ENCODE measurements around the gene NGDN.
A peak's percentile ranks its signal among the peaks of the same experiment; 100 is the strongest.

NGDN gene

DNA sequence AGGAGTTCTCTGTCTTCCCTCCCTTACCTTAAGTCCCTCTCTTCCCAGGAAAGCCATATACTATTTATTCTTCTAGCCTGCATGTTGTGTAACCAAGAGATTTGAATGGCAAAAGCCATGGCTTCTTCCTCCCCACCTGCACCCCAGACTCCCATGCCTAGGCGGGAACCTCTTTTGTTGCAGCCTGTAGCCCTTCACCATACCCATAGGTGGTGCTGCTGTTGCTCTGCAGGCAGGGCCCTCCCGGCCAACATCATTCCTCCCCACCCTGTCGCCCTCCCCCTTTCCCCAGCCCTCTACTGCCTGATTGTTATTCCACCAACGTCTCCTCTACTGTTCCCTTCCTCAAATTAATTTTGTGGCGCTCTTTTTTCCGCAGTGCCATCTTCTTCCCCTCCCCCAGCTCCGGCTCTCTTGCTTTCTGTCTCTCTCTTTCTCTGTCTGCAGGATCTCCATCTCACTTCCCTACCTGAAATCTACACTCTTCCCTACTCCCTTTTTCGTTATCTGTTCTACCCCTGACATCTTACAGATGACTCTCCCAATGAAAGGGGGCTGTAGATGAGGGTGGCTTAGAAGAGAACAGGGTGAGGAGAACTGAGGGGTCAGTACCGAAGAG, 13.8 kb downstream of the NGDN start:
- no peak overlapping the region for H3K27ac ChIP-seq
- ChIA-PET CTCF (interaction anchor here (1.0 kb wide), 1 partner anchor 76 kb away, joined by 4 read pairs; no protein-coding TSS in a partner anchor), POLR2A (ENCODE audit: low non-redundant PET) (no interaction called here)
- DNase-seq (ENCODE audit: low spot score): no peak
- TF ChIP-seq, protein P1, sequence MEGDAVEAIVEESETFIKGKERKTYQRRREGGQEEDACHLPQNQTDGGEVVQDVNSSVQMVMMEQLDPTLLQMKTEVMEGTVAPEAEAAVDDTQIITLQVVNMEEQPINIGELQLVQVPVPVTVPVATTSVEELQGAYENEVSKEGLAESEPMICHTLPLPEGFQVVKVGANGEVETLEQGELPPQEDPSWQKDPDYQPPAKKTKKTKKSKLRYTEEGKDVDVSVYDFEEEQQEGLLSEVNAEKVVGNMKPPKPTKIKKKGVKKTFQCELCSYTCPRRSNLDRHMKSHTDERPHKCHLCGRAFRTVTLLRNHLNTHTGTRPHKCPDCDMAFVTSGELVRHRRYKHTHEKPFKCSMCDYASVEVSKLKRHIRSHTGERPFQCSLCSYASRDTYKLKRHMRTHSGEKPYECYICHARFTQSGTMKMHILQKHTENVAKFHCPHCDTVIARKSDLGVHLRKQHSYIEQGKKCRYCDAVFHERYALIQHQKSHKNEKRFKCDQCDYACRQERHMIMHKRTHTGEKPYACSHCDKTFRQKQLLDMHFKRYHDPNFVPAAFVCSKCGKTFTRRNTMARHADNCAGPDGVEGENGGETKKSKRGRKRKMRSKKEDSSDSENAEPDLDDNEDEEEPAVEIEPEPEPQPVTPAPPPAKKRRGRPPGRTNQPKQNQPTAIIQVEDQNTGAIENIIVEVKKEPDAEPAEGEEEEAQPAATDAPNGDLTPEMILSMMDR (conservative IDR thresholded peaks at IDR 0.05; ENCODE audit: low read depth): 0 out of 2 replicates have a peak, but pooled peaks have one; percentile 12

DNA sequence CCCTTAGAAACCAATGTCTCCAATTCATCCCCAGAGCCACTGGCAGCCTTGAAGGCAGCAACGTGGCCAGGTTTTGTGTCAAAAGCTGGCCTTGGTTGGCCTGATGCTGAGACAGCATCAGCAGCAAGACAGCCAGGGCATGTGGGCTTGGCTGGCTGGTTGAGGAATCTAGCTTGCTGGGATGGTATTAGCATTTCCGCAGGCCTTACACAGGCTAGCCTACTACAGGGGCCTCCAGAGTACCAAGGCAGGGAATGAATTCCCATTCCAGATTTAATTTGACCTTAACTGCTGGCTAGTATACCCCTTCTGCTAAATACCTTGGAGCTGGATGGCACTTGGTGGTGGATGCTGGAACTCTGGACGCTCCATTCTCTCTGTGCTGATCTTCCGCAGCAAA, 15.8 kb downstream of the NGDN start:
- ChIA-PET POLR2A (ENCODE audit: low non-redundant PET) (no interaction called here), CTCF (interaction anchor here (0.5 to 0.6 kb wide), 3 partner anchors 13 to 194 kb away, joined by 3 read pairs; no protein-coding TSS in a partner anchor)
- DNase-seq (ENCODE audit: low spot score): no peak
- TF ChIP-seq, protein P1 (conservative IDR thresholded peaks at IDR 0.05; ENCODE audit: low read depth): no peak
- no peak overlapping the region for H3K27ac ChIP-seq

DNA sequence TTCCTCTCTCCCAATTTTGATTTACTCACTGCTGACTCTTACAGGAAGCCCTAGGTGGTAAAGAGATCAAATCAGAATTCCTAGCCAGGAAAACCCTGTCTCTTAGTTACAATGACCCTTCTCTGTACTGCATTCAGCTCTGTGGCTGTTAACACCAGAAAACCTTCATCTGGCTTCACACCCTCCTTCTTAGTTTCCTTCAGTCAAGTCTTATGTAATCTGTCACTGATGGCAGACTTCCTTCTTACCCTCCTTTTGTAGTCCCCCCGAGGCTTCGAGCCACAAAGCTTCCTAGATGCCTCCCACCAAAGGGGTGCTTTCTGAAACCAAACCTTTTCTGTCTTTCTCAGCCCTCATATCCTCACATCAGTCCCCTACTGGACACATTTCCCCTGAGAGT, 16.5 kb downstream of the NGDN start:
- H3K27ac ChIP-seq: no peak overlapping the region
- TF ChIP-seq, protein P1 (conservative IDR thresholded peaks at IDR 0.05; ENCODE audit: low read depth): no peak
- CTCF ChIA-PET: no interaction called here
- DNase-seq (ENCODE audit: low spot score): no peak
- POLR2A ChIA-PET (ENCODE audit: low non-redundant PET): no interaction called here

DNA sequence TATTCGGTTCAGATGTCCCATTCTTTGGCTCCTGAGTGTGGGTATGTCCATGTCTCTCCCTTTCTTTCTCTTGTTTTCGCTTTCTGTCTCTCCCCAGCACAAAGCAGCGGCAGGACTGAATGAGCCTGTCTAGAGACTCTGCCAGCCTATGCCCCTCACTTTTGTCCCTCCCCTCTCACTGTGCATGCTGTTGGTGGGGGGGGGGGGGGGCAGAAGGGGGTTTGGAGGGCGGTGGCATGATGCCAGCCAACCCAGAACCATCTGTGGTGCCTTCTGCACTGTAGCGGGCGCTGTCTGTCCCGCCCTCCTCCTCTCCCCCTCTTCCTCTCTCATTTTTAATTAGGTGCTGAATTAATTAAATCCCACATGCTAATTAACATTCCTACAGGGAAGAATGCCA, 17.7 kb downstream of the NGDN start:
- ChIA-PET CTCF (no interaction called here), POLR2A (ENCODE audit: low non-redundant PET) (no interaction called here)
- no peak overlapping the region for H3K27ac ChIP-seq
- TF ChIP-seq, protein P1 (conservative IDR thresholded peaks at IDR 0.05; ENCODE audit: low read depth): no peak
- no peak for DNase-seq (ENCODE audit: low spot score)

DNA sequence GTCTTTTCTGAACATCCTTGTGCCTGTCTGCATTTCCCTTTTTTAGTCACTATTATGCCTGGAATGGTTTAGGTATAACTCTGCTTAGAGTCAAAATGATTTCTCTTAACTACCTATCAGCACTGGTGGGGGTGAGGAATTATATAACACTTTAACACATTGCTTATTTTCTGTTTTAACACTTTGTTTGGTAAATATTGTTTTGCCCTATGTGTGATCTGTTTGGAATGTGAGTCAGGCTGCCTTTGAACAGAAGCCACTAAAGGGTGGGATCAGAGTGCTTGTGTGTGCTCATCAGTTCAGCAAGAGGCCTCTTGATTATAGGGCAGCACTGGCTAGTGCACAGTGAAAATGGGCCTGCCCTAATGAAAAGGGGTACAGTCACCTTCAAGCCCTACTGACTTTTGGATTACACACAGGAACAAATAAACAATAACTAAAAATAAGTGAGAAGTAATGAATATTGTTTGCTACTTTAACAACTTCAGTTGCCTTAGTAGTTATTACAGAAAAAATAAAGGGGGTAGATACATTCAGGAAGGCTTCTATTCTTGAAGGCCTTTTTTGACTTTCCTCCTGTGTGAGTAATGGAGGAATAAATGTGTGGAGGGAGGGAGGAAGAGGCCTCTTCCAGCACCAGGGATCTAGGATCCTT, 23.2 kb downstream of the NGDN start:
- POLR2A ChIA-PET (ENCODE audit: low non-redundant PET): no interaction called here

DNA sequence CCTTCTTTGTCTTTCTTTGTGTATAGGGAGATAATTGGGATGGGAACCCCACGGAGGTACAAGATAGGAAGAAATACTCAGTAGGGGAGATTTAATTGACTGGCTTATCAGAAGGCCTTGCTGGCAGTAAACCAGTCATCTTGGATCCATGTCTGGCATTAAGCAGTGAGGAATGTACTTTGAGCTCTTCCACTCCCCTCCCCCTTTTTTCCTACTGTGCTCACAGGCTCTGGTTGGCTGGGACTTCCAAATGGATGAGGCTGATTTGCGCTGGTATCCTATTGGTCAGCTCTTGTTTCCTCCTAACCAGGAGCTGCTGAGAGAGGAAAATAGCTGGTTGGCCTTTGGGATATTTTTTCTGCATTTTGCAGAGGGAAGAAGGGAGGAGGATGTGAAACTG, 24.7 kb downstream of the NGDN start:
- ChIA-PET CTCF (no interaction called here), POLR2A (ENCODE audit: low non-redundant PET) (no interaction called here)
- TF ChIP-seq, protein P1 (conservative IDR thresholded peaks at IDR 0.05; ENCODE audit: low read depth): no peak
- no peak overlapping the region for H3K27ac ChIP-seq
- DNase-seq (ENCODE audit: low spot score): no peak

More for the DNA sequence above, 23.2 kb downstream of the NGDN start:
- DNase-seq (ENCODE audit: low spot score): no peak
- no peak overlapping the region for H3K27ac ChIP-seq
- CTCF ChIA-PET: no interaction called here
- TF ChIP-seq, protein P1 (conservative IDR thresholded peaks at IDR 0.05; ENCODE audit: low read depth): no peak

Data from RWPE1 (cell line).